TTC549 (cell line): ENCODE data around the gene TSHZ1.

Experiments
- FAIRE-seq: peaks from 2 replicates; lab custom pipeline; 2012; peaks lifted over from hg19 to GRCh38; lab: Jason Lieb, UNC

The TSHZ1 gene

GRCh38 chr18:75207310-75208154 lies 3.1 kb upstream of the TSHZ1 start:
- FAIRE-seq = no peak

GRCh38 chr18:75208155-75208835 lies 2.3 kb upstream of the TSHZ1 start:
- no peak for FAIRE-seq

- FAIRE-seq = no peak
Observed at GRCh38 chr18:75208836-75209128, 1.8 kb upstream of the TSHZ1 start.

GRCh38 chr18:75209129-75209950 lies 1.3 kb upstream of the TSHZ1 start, which contains the start of gene PTGR3:
PTGR3 (minus strand) TSS chr18:75209139; CDS start chr18:75209058, 81 bp downstream.
- FAIRE-seq = no peak

GRCh38 chr18:75209951-75210258 lies 692 bp upstream of the TSHZ1 start:
- no peak for FAIRE-seq

GRCh38 chr18:75211002-75211621 lies 515 bp downstream of the TSHZ1 start:
- no peak for FAIRE-seq

- no peak for FAIRE-seq
Observed at GRCh38 chr18:75211626-75211952, 992 bp downstream of the TSHZ1 start.

GRCh38 chr18:75211953-75212750 lies 1.6 kb downstream of the TSHZ1 start:
- FAIRE-seq = no peak

- FAIRE-seq = no peak
Observed at GRCh38 chr18:75212751-75213090, 2.1 kb downstream of the TSHZ1 start.

- FAIRE-seq = no peak
Observed at GRCh38 chr18:75213611-75214331, 3.2 kb downstream of the TSHZ1 start.

GRCh38 chr18:75214332-75214690 lies 3.7 kb downstream of the TSHZ1 start:
- FAIRE-seq = no peak

- FAIRE-seq = no peak
Observed at GRCh38 chr18:75214766-75215510, 4.3 kb downstream of the TSHZ1 start.

GRCh38 chr18:75215663-75216062 lies 5.1 kb downstream of the TSHZ1 start:
- FAIRE-seq = no peak

GRCh38 chr18:75216212-75216910 lies 5.8 kb downstream of the TSHZ1 start:
- FAIRE-seq = no peak

- no peak for FAIRE-seq
Observed at GRCh38 chr18:75216911-75217689, 6.5 kb downstream of the TSHZ1 start.

GRCh38 chr18:75218065-75218923 lies 7.7 kb downstream of the TSHZ1 start:
- no peak for FAIRE-seq

GRCh38 chr18:75219745-75220375 lies 9.3 kb downstream of the TSHZ1 start:
- no peak for FAIRE-seq
